GM06990 (cell line): ENCODE data around the gene RPTOR.

ENCODE experiments used
- DNase-seq: peaks from one replicate; pipeline ENCODE4 v3.0.0-alpha.2; 2011; ENCODE audit not compliant: insufficient read length; ENCODE audit errors: extremely low read depth
- H3K27me3 ChIP-seq: replicated peaks from 2 replicates; pipeline ENCODE4 v1.6.0; 2011; ENCODE audit warnings: low read length; ENCODE audit not compliant: control insufficient read depth, insufficient read depth
- H3K36me3 ChIP-seq: 2 replicates; pipeline ENCODE4 v1.5.1; 2011; ENCODE audit warnings: low read length; ENCODE audit not compliant: control insufficient read depth, insufficient read depth
- H3K4me3 ChIP-seq: replicated peaks from 2 replicates; pipeline ENCODE4 v1.5.1; 2011; ENCODE audit warnings: low read depth, mild to moderate bottlenecking, control low read depth, low read length
- CTCF ChIP-seq: IDR thresholded peaks from 2 replicates; pipeline ENCODE4 v1.5.1; 2011; ENCODE audit warnings: low read length, control low read depth, mild to moderate bottlenecking, inconsistent platforms; ENCODE audit not compliant: insufficient read depth, poor library complexity, severe bottlenecking

The RPTOR gene

GRCh38 chr17:80827646-80828643 lies 283.3 kb downstream of the RPTOR start:
- Histone ChIP-seq H3K4me3 (no peak overlapping the region), H3K36me3 (peaks cover 12% of the 10 kb centered on the region), H3K27me3 (no peaks in the 10 kb centered on the region)
- DNase-seq: no peak
- TF ChIP-seq CTCF: no peak

- no peak for TF ChIP-seq CTCF
- Histone ChIP-seq H3K4me3 (no peak overlapping the region), H3K36me3 (peaks cover 12% of the 10 kb centered on the region), H3K27me3 (no peaks in the 10 kb centered on the region)
- no peak for DNase-seq
Measured at GRCh38 chr17:80829166-80829813, 284.7 kb downstream of the RPTOR start.

GRCh38 chr17:80830020-80830780 lies 285.6 kb downstream of the RPTOR start:
- Histone ChIP-seq H3K36me3 (peaks cover 11% of the 10 kb centered on the region), H3K27me3 (no peaks in the 10 kb centered on the region), H3K4me3 (no peak overlapping the region)
- TF ChIP-seq CTCF: no peak
- no peak for DNase-seq

GRCh38 chr17:80831491-80831890 lies 286.9 kb downstream of the RPTOR start:
- no peak for DNase-seq
- peaks cover 5% of the 10 kb centered on the region for H3K36me3 ChIP-seq
- no peaks in the 10 kb centered on the region for H3K27me3 ChIP-seq
- H3K4me3 ChIP-seq: no peak overlapping the region
- TF ChIP-seq CTCF: no peak

GRCh38 chr17:80832266-80832676 lies 287.6 kb downstream of the RPTOR start:
- peak overlapping the region; percentile 62 for H3K4me3 ChIP-seq
- no peak for DNase-seq
- no peaks in the 10 kb centered on the region for H3K27me3 ChIP-seq
- no peak for TF ChIP-seq CTCF
- peaks cover 2% of the 10 kb centered on the region for H3K36me3 ChIP-seq
